Stimulated activated naive B cell treated with anti-CD40 and anti-IgM and Interleukin-4, amounts not matched to agents 10 μg/mL and 1 μg/mL and 100 μg/mL, for 72 hours (primary cell): ENCODE data around the gene CARD11.
A peak's percentile ranks its signal among the peaks of the same experiment; 100 is the strongest.

Experiments used
- ATAC-seq, 2 donors: fragments of 150-1000 bp; cut with Tn5 transposase; replicated peaks; 2 replicates each; pipeline ENCODE4 v1.10.0; 2021; ENCODE audit warnings: moderate library complexity in 1 of 2
- DNase-seq: peaks from one replicate; pipeline ENCODE4 v3.0.0; 2021
- H3K27ac Mint-ChIP-seq: one replicate; pipeline ENCODE4 v1.8.0; 2022; ENCODE audit warnings: mild to moderate bottlenecking, mixed read lengths
- H3K27me3 Mint-ChIP-seq, 2 donors: one replicate each; pipeline ENCODE4 v1.8.0; 2022; ENCODE audit warnings: mixed read lengths in 2 of 2
- H3K36me3 Mint-ChIP-seq, 2 donors: one replicate each; pipeline ENCODE4 v1.8.0; 2022; ENCODE audit warnings: mixed read lengths in 2 of 2, mild to moderate bottlenecking in 1 of 2
- H3K4me1 Mint-ChIP-seq, 2 donors: one replicate each; pipeline ENCODE4 v1.8.0; 2022; ENCODE audit warnings: mixed read lengths in 2 of 2, mild to moderate bottlenecking in 1 of 2
- H3K4me3 Mint-ChIP-seq, 2 donors: one replicate each; pipeline ENCODE4 v1.8.0; 2022; ENCODE audit warnings: mild to moderate bottlenecking in 2 of 2, mixed read lengths in 2 of 2, moderate library complexity in 1 of 2
- H3K9me3 Mint-ChIP-seq, 2 donors: one replicate each; pipeline ENCODE4 v1.8.0; 2022; ENCODE audit warnings: mixed read lengths in 2 of 2, mild to moderate bottlenecking in 1 of 2

The CARD11 gene

GRCh38 chr7:2863461-2864066 is 180.1 kb downstream of the CARD11 start:
- DNase-seq (peak; percentile 83), ATAC-seq (peak; percentile 96 to 98)
- no peaks in the 10 kb centered on the region for H3K27me3 Mint-ChIP-seq

GRCh38 chr7:2862831-2863361 is 180.8 kb downstream of the CARD11 start:
- DNase-seq = no peak
- peak; percentile 11 to 14 for ATAC-seq
- no peaks in the 10 kb centered on the region for H3K9me3 Mint-ChIP-seq

More at GRCh38 chr7:2863461-2864066, 180.1 kb downstream of the CARD11 start:
- Mint-ChIP-seq H3K4me3 (peak overlapping the region; percentile 78 to 84), H3K36me3 (no peaks in the 10 kb centered on the region), H3K9me3 (no peaks in the 10 kb centered on the region), H3K27ac (peak overlapping the region; percentile 98), H3K4me1 (peaks cover 25 to 34% of the 10 kb centered on the region in 2 donors)

GRCh38 chr7:2861509-2861908 is 182.2 kb downstream of the CARD11 start:
- Mint-ChIP-seq H3K4me1 (peaks cover 26 to 34% of the 10 kb centered on the region in 2 donors), H3K36me3 (peaks cover 0 to under 1% of the 10 kb centered on the region in 2 donors), H3K9me3 (no peaks in the 10 kb centered on the region), H3K27ac (no peak overlapping the region), H3K4me3 (no peak overlapping the region), H3K27me3 (no peaks in the 10 kb centered on the region)
- DNase-seq (no peak), ATAC-seq (no peak)

More at GRCh38 chr7:2862831-2863361, 180.8 kb downstream of the CARD11 start:
- H3K27ac Mint-ChIP-seq = peak overlapping the region; percentile 98
- no peaks in the 10 kb centered on the region for H3K36me3 Mint-ChIP-seq
- H3K27me3 Mint-ChIP-seq = no peaks in the 10 kb centered on the region
- peak overlapping the region; percentile 78 to 84 for H3K4me3 Mint-ChIP-seq
- H3K4me1 Mint-ChIP-seq = peaks cover 27 to 34% of the 10 kb centered on the region in 2 donors

DNA sequence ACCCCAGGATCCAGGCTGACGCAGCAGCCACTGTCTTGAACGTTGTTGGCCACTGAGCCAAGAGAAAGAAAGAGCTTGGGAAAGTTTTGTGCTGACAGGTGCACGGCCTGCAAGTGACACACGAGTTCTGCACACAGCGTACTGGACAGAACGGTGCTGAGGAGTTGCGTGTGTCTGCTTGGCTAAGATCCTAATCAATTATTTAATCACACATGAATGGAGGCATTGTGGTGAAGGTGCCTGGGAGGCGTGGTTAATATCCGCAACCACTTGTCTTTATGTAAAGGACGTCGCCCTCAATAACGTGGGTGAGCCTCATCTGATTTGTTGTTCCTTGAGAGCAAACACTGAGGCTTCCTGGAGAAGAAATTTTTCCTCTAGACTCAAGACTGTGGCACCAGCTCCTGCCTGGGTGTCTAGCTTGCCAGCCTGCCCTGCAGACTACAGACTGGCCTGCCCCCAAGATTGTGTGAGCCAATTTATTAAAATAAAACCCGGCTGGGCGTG is 183.0 kb downstream of the CARD11 start:
- Mint-ChIP-seq H3K27ac (no peak overlapping the region), H3K36me3 (peaks cover 0 to 3% of the 10 kb centered on the region in 2 donors), H3K4me3 (no peak overlapping the region), H3K27me3 (no peaks in the 10 kb centered on the region), H3K4me1 (peaks cover 26 to 34% of the 10 kb centered on the region in 2 donors), H3K9me3 (no peaks in the 10 kb centered on the region)
- DNase-seq = no peak
- ATAC-seq = no peak

DNA sequence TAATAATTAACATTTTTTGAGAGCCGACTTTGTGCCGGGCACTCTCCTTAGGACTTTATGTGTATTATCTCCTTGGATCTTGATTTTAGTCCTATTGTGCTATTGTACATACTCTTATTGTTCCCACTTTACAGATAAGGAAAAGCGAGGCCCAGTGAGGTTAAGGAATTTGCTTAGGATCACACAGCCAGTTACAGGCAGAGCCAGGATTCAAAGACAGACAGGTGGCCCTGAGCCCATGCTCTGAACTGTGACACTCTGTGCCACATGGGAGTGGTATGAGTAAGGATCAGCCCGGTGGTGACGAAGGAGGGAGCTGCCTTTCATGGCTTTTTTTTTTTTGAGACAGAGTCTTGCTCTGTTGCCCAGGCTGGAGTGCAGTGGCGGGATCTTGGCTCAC is 183.7 kb downstream of the CARD11 start:
- Mint-ChIP-seq H3K9me3 (no peaks in the 10 kb centered on the region), H3K27me3 (no peaks in the 10 kb centered on the region), H3K27ac (no peak overlapping the region), H3K36me3 (peaks cover 0 to 3% of the 10 kb centered on the region in 2 donors), H3K4me3 (no peak overlapping the region), H3K4me1 (peaks cover 24 to 27% of the 10 kb centered on the region in 2 donors)
- DNase-seq = no peak
- ATAC-seq = no peak

- H3K27me3 Mint-ChIP-seq = no peaks in the 10 kb centered on the region
Observed at GRCh38 chr7:2858621-2859020, 185.0 kb downstream of the CARD11 start.

DNA sequence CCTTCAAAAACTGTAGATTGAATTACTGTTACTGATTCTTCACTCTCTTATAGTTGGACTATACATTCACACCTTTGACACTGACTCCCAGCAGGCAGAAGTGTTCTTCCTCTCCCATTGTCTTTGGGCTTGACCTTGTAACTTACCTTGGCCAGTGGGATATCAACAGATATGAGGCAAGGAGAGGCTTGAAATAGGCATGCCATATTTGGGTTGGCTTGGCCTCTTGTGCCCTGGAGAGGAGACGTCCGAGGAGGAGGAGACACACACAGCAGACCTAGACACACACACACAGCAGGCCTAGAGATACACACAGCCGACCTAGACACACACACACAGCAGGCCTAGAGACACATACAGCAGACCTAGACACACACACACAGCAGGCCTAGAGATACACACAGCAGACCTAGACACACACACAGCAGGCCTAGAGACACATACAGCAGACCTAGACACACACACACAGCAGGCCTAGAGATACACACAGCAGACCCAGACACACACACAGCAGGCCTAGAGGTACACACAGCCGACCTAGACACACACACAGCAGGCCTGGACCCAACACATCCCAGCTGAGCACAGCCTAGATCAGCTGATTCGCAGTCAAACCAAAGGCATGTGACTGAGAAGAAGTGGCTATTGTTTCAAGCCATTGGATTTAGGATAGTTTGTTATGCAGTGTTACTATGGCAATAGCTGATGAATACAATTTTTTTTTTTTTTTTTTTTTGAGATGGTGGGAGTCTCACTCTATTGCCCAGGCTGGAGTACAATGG is 187.1 kb downstream of the CARD11 start:
- H3K9me3 Mint-ChIP-seq = no peaks in the 10 kb centered on the region
- H3K4me3 Mint-ChIP-seq = no peak overlapping the region
- no peaks in the 10 kb centered on the region for H3K27me3 Mint-ChIP-seq
- no peak for DNase-seq
- ATAC-seq = no peak
- no peak overlapping the region for H3K27ac Mint-ChIP-seq
- H3K36me3 Mint-ChIP-seq = peaks cover 0 to 3% of the 10 kb centered on the region in 2 donors
- H3K4me1 Mint-ChIP-seq = peaks cover 3 to 9% of the 10 kb centered on the region in 2 donors

More at GRCh38 chr7:2858621-2859020, 185.0 kb downstream of the CARD11 start:
- no peaks in the 10 kb centered on the region for H3K9me3 Mint-ChIP-seq
- H3K4me3 Mint-ChIP-seq = no peak overlapping the region
- peaks cover 0 to 3% of the 10 kb centered on the region in 2 donors for H3K36me3 Mint-ChIP-seq
- peaks cover 13 to 14% of the 10 kb centered on the region in 2 donors for H3K4me1 Mint-ChIP-seq
- DNase-seq (no peak), ATAC-seq (no peak)
- no peak overlapping the region for H3K27ac Mint-ChIP-seq
